Measurements from ENCODE around the gene PCDH12. TPM values are rescaled to one million over a fixed set of nuclear protein-coding genes. Genes with fewer than 3 reads are reported as not detected.

PCDH12 gene
- total and polyA plus RNA-seq, 10 of the 15 experiments (the other 5 are each of a cell fraction or from before 2014, with no cell fraction given), result 0.01 to 0.14 (median 0.06) TPM; not detected in 4

- TF ChIP-seq PRDM15 (CRISPR knock-in tag; IDR thresholded peaks at IDR 0.05) (no peak), POLR2AphosphoS5 (IDR thresholded peaks at IDR 0.05; ENCODE audit: low read length) (peak; percentile 88), E2F8 (IDR thresholded peaks at IDR 0.05; ENCODE audit: low read depth, partially characterized antibody) (no peak), NBN (IDR thresholded peaks at IDR 0.05) (peak; percentile 89), ZNF217 (IDR thresholded peaks at IDR 0.05) (no peak), JUND (IDR thresholded peaks at IDR 0.05; ENCODE audit: low read depth, low read length) (no peak), POU2F2 (IDR thresholded peaks at IDR 0.05; ENCODE audit: borderline replicate concordance, low read depth, low read length) (peak; percentile 69), ZNF592 (IDR thresholded peaks at IDR 0.05) (no peak), ZNF274 (IDR thresholded peaks at IDR 0.05; ENCODE audit: insufficient read depth, insufficient read length) (no peak), RELB (IDR thresholded peaks at IDR 0.05; ENCODE audit: low read depth) (peak; percentile 58; the same call in 1 of the 2 replicates), IKZF1 (conservative IDR thresholded peaks at IDR 0.05) (peak; percentile 96), BHLHE40 (IDR thresholded peaks at IDR 0.05; ENCODE audit: borderline replicate concordance in 1 of 2, low read depth in 2 of 2, low read length in 1 of 2) (peak in 1 of 2 experiments; percentile 41; a peak in 1 of 4 replicates), USF1 (IDR thresholded peaks at IDR 0.05; ENCODE audit: borderline replicate concordance, extremely low read length, insufficient read depth, low read depth, low read length) (no peak), TCF12 (IDR thresholded peaks at IDR 0.05; ENCODE audit: low read depth, low read length) (no peak), SIX5 (IDR thresholded peaks at IDR 0.05; ENCODE audit: low read depth, low read length, severe bottlenecking) (no peak)
Observed at GRCh38 chr5:141923448-141924313, 34.3 kb downstream of the PCDH12 start, which contains the start of gene DELE1 (continued).
